22Rv1 (cell line): ENCODE measurements around the gene MINDY3.

Experiments
- CTCF ChIP-seq: fragments of 450-650 bp; IDR thresholded peaks from 2 replicates; pipeline ENCODE4 v1.5.1; 2017; ENCODE audit warnings: mild to moderate bottlenecking
- ZFX ChIP-seq: fragments of 450-650 bp; IDR thresholded peaks from 2 replicates; pipeline ENCODE4 v1.6.1; 2017; ENCODE audit warnings: antibody characterized with exemption, borderline replicate concordance

- TF ChIP-seq CTCF: no peak
- TF ChIP-seq ZFX: no peak
Measured at GRCh38 chr10:15802375-15802949, 57.8 kb downstream of the MINDY3 start.
